RWPE1 (cell line): Measurements from ENCODE around the gene ECHS1.
A peak's percentile ranks its signal among the peaks of the same experiment; 100 is the strongest.

ENCODE experiments used
- CTCF ChIA-PET: fragments of 350-600 bp; sonication (Branson Sonifier 250); formaldehyde crosslinking; extraction: SDS; loops from one replicate; lab custom pipeline; 2021; lab: Yijun Ruan, JAX
- POLR2A ChIA-PET: fragments of 400-600 bp; formaldehyde crosslinking; extraction: SDS; loops from one replicate; lab custom pipeline; 2020; ENCODE audit warnings: antibody characterized with exemption; ENCODE audit not compliant: low non-redundant PET; lab: Yijun Ruan, JAX
- DNase-seq: peaks from one replicate; pipeline ENCODE4 v3.0.0; 2012; ENCODE audit warnings: low spot score
- H3K27ac ChIP-seq: fragments of 450-650 bp; 2 replicates; pipeline ENCODE4 v1.5.1; 2017
- CTCF ChIP-seq: fragments of 450-650 bp; conservative IDR thresholded peaks from 2 replicates; pipeline ENCODE4 v1.5.1; 2017; ENCODE audit warnings: low read depth, mild to moderate bottlenecking

The ECHS1 gene

GRCh38 chr10:133373174-133374090 is at the start of gene ECHS1:
ECHS1 (minus strand) TSS chr10:133373354; CDS start chr10:133373333, 21 bp downstream.
- POLR2A ChIA-PET: interaction anchor here (1.0 to 1.6 kb wide), 2 partner anchors 12 to 18 kb away, joined by 4 read pairs; no protein-coding TSS in a partner anchor

GRCh38 chr10:133422223-133422806 is 49.2 kb upstream of the ECHS1 start:
- TF ChIP-seq CTCF: no peak
- ChIA-PET POLR2A (interaction anchor here (0.6 kb wide), 1 partner anchor 158 kb away, joined by 3 read pairs; no protein-coding TSS in a partner anchor), CTCF (interaction anchor here (0.6 to 1.3 kb wide), 4 partner anchors 16 to 137 kb away, joined by 3 to 4 read pairs (median 4); no protein-coding TSS in a partner anchor)
- no peak overlapping the region for H3K27ac ChIP-seq
- no peak for DNase-seq

More at GRCh38 chr10:133373174-133374090, at the start of gene ECHS1:
- TF ChIP-seq CTCF: no peak
- peak; percentile 98 for DNase-seq
- H3K27ac ChIP-seq: peak within 1 kb of the TSS; percentile 90
- CTCF ChIA-PET: interaction anchor here (0.5 kb wide), 1 partner anchor 45 kb away, joined by 3 read pairs; no protein-coding TSS in a partner anchor

- no peak overlapping the region for H3K27ac ChIP-seq
- no peak for DNase-seq
- no peak for TF ChIP-seq CTCF
- ChIA-PET POLR2A (interaction anchor here (0.6 kb wide), 1 partner anchor 157 kb away, joined by 3 read pairs; no protein-coding TSS in a partner anchor), CTCF (interaction anchor here (0.6 to 1.3 kb wide), 4 partner anchors 17 to 136 kb away, joined by 3 to 4 read pairs (median 4); no protein-coding TSS in a partner anchor)
Observed at GRCh38 chr10:133421336-133422222, 48.4 kb upstream of the ECHS1 start.

- TF ChIP-seq CTCF: no peak
- CTCF ChIA-PET: interaction anchor here (0.6 kb wide), 1 partner anchor 184 kb away, joined by 3 read pairs; no protein-coding TSS in a partner anchor
- POLR2A ChIA-PET: no interaction called here
- no peak for DNase-seq
- H3K27ac ChIP-seq: no peak overlapping the region
Observed at GRCh38 chr10:133420579-133420978, 47.4 kb upstream of the ECHS1 start.

- no peak for DNase-seq
- POLR2A ChIA-PET: no interaction called here
- 0 out of 2 replicates have a peak overlapping the region, but pooled peaks have one; percentile 4 for H3K27ac ChIP-seq
- no peak for TF ChIP-seq CTCF
- CTCF ChIA-PET: interaction anchor here (0.6 to 1.9 kb wide), 2 partner anchors 90 to 183 kb away, joined by 3 to 8 read pairs; no protein-coding TSS in a partner anchor
Observed at GRCh38 chr10:133420028-133420427, 46.9 kb upstream of the ECHS1 start.
